ENCODE measurements around the gene RIPK1.
"Not testable (repeated sequence)": the region's sequence is repeated elsewhere in the genome, so short reads cannot be mapped to it uniquely, and the experiment has no call there.

The RIPK1 gene

GRCh38 chr6:3046295-3046694, 22.0 kb upstream of the RIPK1 start:
- no peak for DNase-seq

DNA sequence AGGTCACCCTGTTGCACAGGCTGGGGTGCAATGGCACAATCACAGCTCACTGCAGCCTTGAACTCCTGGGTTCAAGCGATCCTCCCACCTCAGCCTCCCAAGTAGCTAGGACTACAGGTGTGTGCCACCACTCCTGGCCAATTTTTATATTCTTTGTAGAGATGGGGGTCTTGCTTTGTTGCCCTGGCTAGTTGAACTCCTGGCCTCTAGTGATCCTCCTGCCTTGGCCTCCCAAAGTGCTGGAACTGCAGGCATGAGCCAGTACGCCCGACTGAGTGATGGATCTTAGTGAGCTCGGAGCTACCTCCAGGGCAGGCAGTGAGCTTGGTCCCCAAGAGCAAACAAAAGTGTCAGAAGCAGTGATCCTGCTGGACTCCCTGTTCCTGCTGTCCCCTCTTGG, 20.3 kb upstream of the RIPK1 start:
- DNase-seq, result not testable (repeated sequence)

GRCh38 chr6:3052481-3053230, 15.6 kb upstream of the RIPK1 start:
- no peak for DNase-seq

- no peak for DNase-seq
These were observed 15.1 kb upstream of the RIPK1 start for GRCh38 chr6:3053231-3053508.

- DNase-seq, result not testable (repeated sequence)
These were observed 13.8 kb upstream of the RIPK1 start for GRCh38 chr6:3054229-3055157.

GRCh38 chr6:3055158-3055499, 13.2 kb upstream of the RIPK1 start:
- DNase-seq, result not testable (repeated sequence)

- no peak for DNase-seq
These were observed 11.1 kb upstream of the RIPK1 start for GRCh38 chr6:3057063-3057770.

DNA sequence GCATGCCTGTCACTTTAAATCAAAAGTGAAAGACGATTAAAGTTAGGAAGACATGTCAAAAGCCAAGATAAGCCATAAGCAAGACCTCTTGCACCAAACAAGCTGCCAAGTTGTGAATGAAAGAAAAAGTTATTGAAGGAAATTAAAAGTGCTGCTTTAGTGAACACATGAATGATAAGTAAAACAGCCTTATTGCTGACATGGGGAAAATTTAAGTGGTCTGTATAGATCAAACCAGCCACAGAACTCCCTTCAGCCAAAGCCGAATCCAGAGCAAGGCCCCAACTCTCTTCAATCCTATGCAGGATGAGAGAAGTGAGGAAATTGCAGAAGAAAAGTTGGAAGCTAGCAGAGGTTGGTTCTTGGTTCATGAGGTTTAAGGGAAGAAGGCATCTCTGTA, 9.3 kb upstream of the RIPK1 start:
- no peak for DNase-seq

- not testable (repeated sequence) for DNase-seq
These were observed 8.2 kb upstream of the RIPK1 start for GRCh38 chr6:3060092-3060491.

- no peak for DNase-seq
These were observed 6.8 kb upstream of the RIPK1 start for GRCh38 chr6:3061501-3061941.

GRCh38 chr6:3063340-3063732, 5.0 kb upstream of the RIPK1 start:
- not testable (repeated sequence) for DNase-seq

GRCh38 chr6:3063733-3064700, 4.3 kb upstream of the RIPK1 start:
- peak; percentile 92 for DNase-seq

DNA sequence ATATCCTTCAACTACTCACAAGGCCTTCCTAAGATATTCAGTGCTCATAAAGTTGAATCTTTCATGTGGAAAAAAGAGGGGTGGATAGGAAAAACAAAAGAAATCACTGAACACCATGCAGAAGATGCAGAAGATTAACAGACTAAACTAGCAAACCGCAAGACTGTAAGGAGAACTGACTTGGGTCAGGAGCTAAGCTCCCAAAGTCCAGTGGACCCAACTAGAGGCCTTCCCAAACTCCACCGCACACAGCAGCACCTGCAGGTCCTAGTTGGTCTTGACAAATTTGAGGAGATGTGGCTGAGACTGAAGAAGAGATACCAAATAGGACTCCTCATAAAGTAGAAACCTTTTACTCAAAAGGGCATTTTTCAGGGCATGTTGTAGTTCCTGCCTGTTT, 3.3 kb downstream of the RIPK1 start:
- no peak for DNase-seq

- no peak for DNase-seq
These were observed 4.5 kb downstream of the RIPK1 start for GRCh38 chr6:3072798-3073197.

DNA sequence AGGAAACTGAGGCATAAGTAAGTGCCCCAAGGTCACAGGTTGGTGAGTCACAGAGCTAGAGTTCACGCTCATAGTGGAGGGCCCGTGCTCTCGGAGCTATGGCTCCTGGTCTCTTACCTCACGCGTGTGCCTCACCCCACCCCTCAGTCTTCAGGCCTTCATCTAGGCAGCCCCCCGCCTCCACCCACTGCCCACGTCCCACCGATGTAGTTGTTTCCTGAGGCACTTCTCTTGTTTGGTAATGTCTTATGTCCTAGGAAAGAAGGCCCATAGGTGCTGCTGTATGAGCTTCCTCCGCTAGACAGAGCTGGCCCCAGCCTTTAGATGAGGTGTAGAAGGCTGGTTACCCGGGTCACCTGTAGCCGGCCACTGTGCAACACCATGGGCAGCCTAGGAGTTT, 5.1 kb downstream of the RIPK1 start:
- no peak for DNase-seq

GRCh38 chr6:3075772-3076113, 7.4 kb downstream of the RIPK1 start:
- no peak for DNase-seq

- no peak for DNase-seq
These were observed 8.0 kb downstream of the RIPK1 start for GRCh38 chr6:3076320-3076719.

GRCh38 chr6:3077430-3077829, 9.1 kb downstream of the RIPK1 start:
- DNase-seq, result no peak

GRCh38 chr6:3078952-3079351, 10.7 kb downstream of the RIPK1 start:
- DNase-seq, result not testable (repeated sequence)

DNA sequence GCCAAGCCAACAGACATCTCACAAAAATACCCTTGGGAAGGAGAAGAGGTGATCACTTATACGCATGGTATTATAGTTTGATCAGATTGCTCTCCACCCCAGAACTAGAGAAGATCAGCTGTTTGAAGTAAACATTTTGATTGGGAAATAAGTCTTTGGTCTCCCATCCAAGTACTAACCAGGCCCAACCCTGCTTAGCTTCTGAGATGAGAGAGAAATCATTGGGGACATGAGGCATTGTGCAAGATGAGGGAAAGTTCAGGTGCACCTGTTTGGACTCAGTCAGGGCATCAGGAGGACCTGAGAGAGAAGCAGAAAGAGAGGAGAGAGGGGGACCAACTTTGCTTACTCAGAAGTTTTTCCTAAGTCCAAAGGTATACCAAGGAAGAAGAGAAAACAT, 11.4 kb downstream of the RIPK1 start:
- no peak for DNase-seq

GRCh38 chr6:3081960-3082359, 13.7 kb downstream of the RIPK1 start:
- DNase-seq, result no peak

DNA sequence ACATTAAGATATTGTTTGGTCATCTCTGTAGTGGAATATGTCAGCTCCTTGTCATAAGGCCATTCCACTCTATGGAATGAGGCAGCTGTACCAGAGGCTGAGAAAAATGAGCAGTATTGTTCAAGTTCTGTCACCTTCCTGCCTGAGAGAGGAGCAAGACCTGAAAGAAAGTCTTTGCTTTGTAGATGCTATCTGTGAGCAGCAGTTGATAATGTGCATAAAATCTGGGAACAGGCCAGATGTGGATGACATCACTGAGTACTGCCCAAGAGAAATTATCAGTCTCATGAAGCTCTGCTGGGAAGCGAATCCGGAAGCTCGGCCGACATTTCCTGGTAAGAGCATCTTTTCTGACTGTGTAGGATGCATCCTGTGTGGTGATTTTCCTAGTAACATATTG, 16.8 kb downstream of the RIPK1 start:
- no peak for DNase-seq
